HCT116 (cell line): ENCODE data around the gene KLF11. TPM values are rescaled to one million over a fixed set of nuclear protein-coding genes. Genes with fewer than 3 reads are reported as not detected.
"Not testable (repeated sequence)": the region's sequence is repeated elsewhere in the genome, so short reads cannot be mapped to it uniquely, and the experiment has no call there.

Experiments
- ATAC-seq: fragments of 200-7000 bp; cut with Tn5 transposase; 2 replicates; pipeline ENCODE4 v1.9.1; 2020; ENCODE audit warnings: mild to moderate bottlenecking, moderate library complexity
- BruUV-seq: library from RNA; stranded (reverse); fragments of 400-500 nt; replicated peaks from 2 replicates; lab custom pipeline; 2021; lab: Mats Ljungman, UMichigan
- CTCF ChIA-PET: fragments of 300-600 bp; sonication (Branson Sonifier 250); formaldehyde crosslinking; loops from one replicate; lab custom pipeline; 2021; ENCODE audit warnings: antibody characterized with exemption; lab: Charles Lee
- POLR2A ChIA-PET: fragments of 300-600, 350-600 bp; sonication (Branson Sonifier 250); formaldehyde crosslinking; loops from one replicate; lab custom pipeline; 2021; ENCODE audit warnings: antibody characterized with exemption; lab: Charles Lee
- RAD21 ChIA-PET, 2 experiments: fragments of 300-600 bp; sonication (Branson Sonifier 250); formaldehyde crosslinking; loops; one replicate each; lab custom pipeline; 2023; ENCODE audit warnings: low total read pairs in 2 of 2; ENCODE audit not compliant: uncharacterized antibody in 2 of 2, unreplicated experiment in 2 of 2, low non-redundant PET in 1 of 2; lab: Charles Lee
- DNase-seq: peaks from one replicate; pipeline ENCODE4 v3.0.0-alpha.2; 2010; ENCODE audit warnings: low read depth, low spot score
- H2AFZ ChIP-seq: fragments of 200-600 bp; shearing (Covaris generic), sonication (generic); 2 replicates; pipeline ENCODE4 v1.6.1; 2017; ENCODE audit warnings: low read depth, mixed run types, mixed read lengths, antibody characterized with exemption, low read length; ENCODE audit not compliant: poor library complexity, severe bottlenecking
- H3K27ac ChIP-seq: 2 replicates; pipeline ENCODE4 v1.5.1; 2012; ENCODE audit warnings: low read depth, low read length
- H3K27me3 ChIP-seq: fragments of 200-600 bp; sonication (generic); 2 replicates; pipeline ENCODE4 v1.6.1; 2016; ENCODE audit warnings: mixed run types, low read length, mixed read lengths; ENCODE audit not compliant: insufficient read depth
- H3K36me3 ChIP-seq, 2 experiments: fragments of 200-500 bp in 1 of 2; fragments of 200-600 bp in 1 of 2; sonication (Bioruptor generic) in 1 of 2; sonication (generic) in 1 of 2; 2 replicates each; pipeline versions ENCODE4 v1.5.1 to v1.6.1; 2014 to 2016; ENCODE audit warnings: low read length in 2 of 2, inconsistent platforms in 1 of 2, mixed read lengths in 1 of 2, mixed run types in 1 of 2; ENCODE audit not compliant: insufficient read depth in 2 of 2, control insufficient read depth in 1 of 2
- H3K4me1 ChIP-seq, 2 experiments: fragments of 200-600 bp in 1 of 2; sonication (generic) in 1 of 2; 2 replicates each; pipeline versions ENCODE4 v1.5.1 to v1.6.1; 2012 to 2017; ENCODE audit warnings: low read length in 2 of 2, inconsistent platforms in 1 of 2, mild to moderate bottlenecking in 1 of 2, mixed read lengths in 1 of 2, mixed run types in 1 of 2, moderate library complexity in 1 of 2; ENCODE audit not compliant: insufficient read depth in 2 of 2, control insufficient read depth in 1 of 2
- H3K4me2 ChIP-seq: fragments of 200-600 bp; sonication (generic); 2 replicates; pipeline ENCODE4 v1.6.1; 2017; ENCODE audit warnings: mixed run types, low read length, mixed read lengths
- H3K4me3 ChIP-seq, 2 experiments: fragments of 200-600 bp in 1 of 2; sonication (generic) in 1 of 2; replicated peaks in 1 of 2; 2 replicates each; pipeline ENCODE4 v1.5.1; 2011 to 2016; ENCODE audit warnings: low read length in 2 of 2, control low read depth in 1 of 2, low read depth in 1 of 2, mild to moderate bottlenecking in 1 of 2, mixed read lengths in 1 of 2, mixed run types in 1 of 2
- H3K79me2 ChIP-seq: fragments of 200-600 bp; sonication (generic); 2 replicates; pipeline ENCODE4 v1.6.1; 2017; ENCODE audit warnings: mild to moderate bottlenecking, mixed run types, low read length, moderate library complexity, mixed read lengths; ENCODE audit not compliant: insufficient read depth
- H3K9ac ChIP-seq: fragments of 200-600 bp; sonication (generic); 2 replicates; pipeline ENCODE4 v1.6.1; 2016; ENCODE audit warnings: low read length, mixed read lengths
- H3K9me2 ChIP-seq: fragments of 200-600 bp; sonication (generic), shearing (Covaris generic); 2 replicates; pipeline ENCODE4 v1.6.1; 2017; ENCODE audit warnings: mixed run types, mild to moderate bottlenecking, moderate library complexity; ENCODE audit not compliant: insufficient read depth
- H3K9me3 ChIP-seq, 2 experiments: fragments of 200-500 bp in 1 of 2; fragments of 200-600 bp in 1 of 2; sonication (Bioruptor generic) in 1 of 2; sonication (generic) in 1 of 2; 2 replicates each; pipeline ENCODE4 v1.6.1; 2014 to 2017; ENCODE audit warnings: low read length in 2 of 2, mixed read lengths in 2 of 2, inconsistent platforms in 1 of 2, low read depth in 1 of 2, mild to moderate bottlenecking in 1 of 2, mixed run types in 1 of 2, moderate library complexity in 1 of 2; ENCODE audit not compliant: control insufficient read depth in 1 of 2, insufficient read depth in 1 of 2
- H4K20me1 ChIP-seq: fragments of 200-600 bp; sonication (generic), shearing (Covaris generic); 2 replicates; pipeline ENCODE4 v1.6.1; 2017; ENCODE audit warnings: mixed run types, mild to moderate bottlenecking, moderate library complexity; ENCODE audit not compliant: insufficient read depth
- CTCF ChIP-seq, 3 experiments: fragments of 200-600 bp in 1 of 3; sonication (generic) in 1 of 3; IDR thresholded peaks in 2 of 3; conservative IDR thresholded peaks in 1 of 3; 2 replicates each; pipeline ENCODE4 v1.5.1; 2012 to 2017; ENCODE audit warnings: low read depth in 2 of 3, low read length in 2 of 3, antibody characterized with exemption in 1 of 3, borderline replicate concordance in 1 of 3, control low read depth in 1 of 3, mild to moderate bottlenecking in 1 of 3, mixed read lengths in 1 of 3, mixed run types in 1 of 3, moderate library complexity in 1 of 3; ENCODE audit not compliant: insufficient read depth in 1 of 3
- EZH2 ChIP-seq: fragments of 200-600 bp; sonication (generic); IDR thresholded peaks from 2 replicates; pipeline ENCODE4 v1.6.1; 2017; ENCODE audit warnings: antibody characterized with exemption, mixed run types
- EZH2phosphoT487 ChIP-seq: fragments of 200-600 bp; IDR thresholded peaks from 2 replicates; pipeline ENCODE4 v1.6.1; 2018; ENCODE audit warnings: antibody characterized with exemption, borderline replicate concordance
- JUND ChIP-seq: IDR thresholded peaks from 2 replicates; pipeline ENCODE4 v1.6.1; 2012
- POLR2A ChIP-seq: IDR thresholded peaks from 2 replicates; pipeline ENCODE4 v1.7.0; 2011; ENCODE audit warnings: borderline replicate concordance; ENCODE audit not compliant: insufficient read depth, insufficient read length; ENCODE audit errors: extremely low read depth
- POLR2AphosphoS5 ChIP-seq: IDR thresholded peaks from 2 replicates; pipeline ENCODE4 v1.6.1; 2011; ENCODE audit warnings: mild to moderate bottlenecking, low read depth, low read length, moderate library complexity
- RAD21 ChIP-seq: IDR thresholded peaks from 2 replicates; pipeline ENCODE4 v1.6.1; 2012; ENCODE audit warnings: low read depth, mild to moderate bottlenecking
- REST ChIP-seq: IDR thresholded peaks from 2 replicates; pipeline ENCODE4 v1.6.1; 2012; ENCODE audit warnings: low read depth
- SP1 ChIP-seq: IDR thresholded peaks from 2 replicates; pipeline ENCODE4 v1.6.1; 2012; ENCODE audit warnings: low read depth
- SRF ChIP-seq: IDR thresholded peaks from 2 replicates; pipeline ENCODE4 v1.6.1; 2012; ENCODE audit warnings: low read depth
- YY1 ChIP-seq: IDR thresholded peaks from 2 replicates; pipeline ENCODE4 v1.6.1; 2011; ENCODE audit warnings: low read length, low read depth, moderate library complexity, mild to moderate bottlenecking; ENCODE audit not compliant: insufficient replicate concordance; ENCODE audit errors: extremely low read depth
- intact Hi-C: fragments of 100-400 bp; cut with micrococcal nuclease; formaldehyde crosslinking; loops from 2 replicates; pipeline ENCODE4 v1.10.0; 2022
- total RNA-seq: library from RNA; stranded (reverse); gene quantifications from one replicate; pipeline ENCODE4 v1.2.1, GENCODE V29; 2021; ENCODE audit not compliant: unreplicated experiment
- TF ChIP-seq, protein P1 (sequence below): IDR thresholded peaks from 2 replicates; pipeline ENCODE4 v1.6.1; 2012

Gene KLF11
- total RNA-seq, 1 experiment from 2014 or later = 9.0 TPM

- TF ChIP-seq YY1 (no peak), SP1 (no peak), CTCF (IDR thresholded peaks at IDR 0.05 in 2 of 3, conservative IDR thresholded peaks at IDR 0.05 in 1 of 3; ENCODE audit: borderline replicate concordance in 1 of 3, insufficient read depth in 1 of 3, low read depth in 2 of 3, low read length in 2 of 3) (no peak), RAD21 (no peak), SRF (no peak), EZH2phosphoT487 (no peak), REST (no peak), POLR2AphosphoS5 (no peak), EZH2 (no peak), JUND (no peak), POLR2A (no peak)
- TF ChIP-seq, protein P1, sequence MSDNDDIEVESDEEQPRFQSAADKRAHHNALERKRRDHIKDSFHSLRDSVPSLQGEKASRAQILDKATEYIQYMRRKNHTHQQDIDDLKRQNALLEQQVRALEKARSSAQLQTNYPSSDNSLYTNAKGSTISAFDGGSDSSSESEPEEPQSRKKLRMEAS = no peak
- ATAC-seq = peak; percentile 60
- H3K4me3 ChIP-seq = peak overlapping the region; percentile 12 to 18; a peak in 3 of 4 replicates
- H3K9me2 ChIP-seq = no peaks in the 10 kb centered on the region
- BruUV-seq = no TSS peak
- ChIA-PET POLR2A (no interaction called here), RAD21 (no interaction called here), CTCF (no interaction called here)
- H3K4me2 ChIP-seq = peak overlapping the region; percentile 52; the same call in 1 of the 2 replicates
- H3K9me3 ChIP-seq = peaks cover 0 to 6% of the 10 kb centered on the region in 2 experiments; a peak in 1 of 4 replicates
- 0 out of 2 replicates have a peak overlapping the region, but pooled peaks have one; percentile 14 for H3K9ac ChIP-seq
- H3K36me3 ChIP-seq = no peaks in the 10 kb centered on the region
- peaks cover 7 to 29% of the 10 kb centered on the region in 2 experiments for H3K4me1 ChIP-seq
- intact Hi-C loops = no loop called here
- no peak overlapping the region for H2AFZ ChIP-seq
- H3K27ac ChIP-seq = peak overlapping the region; percentile 70; the same call in 1 of the 2 replicates
- H4K20me1 ChIP-seq = no peaks in the 10 kb centered on the region
- H3K79me2 ChIP-seq = no peaks in the 10 kb centered on the region
- no peaks in the 10 kb centered on the region for H3K27me3 ChIP-seq
- DNase-seq = peak; percentile 72
Measured at GRCh38 chr2:10012963-10013461, 30.3 kb upstream of the KLF11 start.

DNA sequence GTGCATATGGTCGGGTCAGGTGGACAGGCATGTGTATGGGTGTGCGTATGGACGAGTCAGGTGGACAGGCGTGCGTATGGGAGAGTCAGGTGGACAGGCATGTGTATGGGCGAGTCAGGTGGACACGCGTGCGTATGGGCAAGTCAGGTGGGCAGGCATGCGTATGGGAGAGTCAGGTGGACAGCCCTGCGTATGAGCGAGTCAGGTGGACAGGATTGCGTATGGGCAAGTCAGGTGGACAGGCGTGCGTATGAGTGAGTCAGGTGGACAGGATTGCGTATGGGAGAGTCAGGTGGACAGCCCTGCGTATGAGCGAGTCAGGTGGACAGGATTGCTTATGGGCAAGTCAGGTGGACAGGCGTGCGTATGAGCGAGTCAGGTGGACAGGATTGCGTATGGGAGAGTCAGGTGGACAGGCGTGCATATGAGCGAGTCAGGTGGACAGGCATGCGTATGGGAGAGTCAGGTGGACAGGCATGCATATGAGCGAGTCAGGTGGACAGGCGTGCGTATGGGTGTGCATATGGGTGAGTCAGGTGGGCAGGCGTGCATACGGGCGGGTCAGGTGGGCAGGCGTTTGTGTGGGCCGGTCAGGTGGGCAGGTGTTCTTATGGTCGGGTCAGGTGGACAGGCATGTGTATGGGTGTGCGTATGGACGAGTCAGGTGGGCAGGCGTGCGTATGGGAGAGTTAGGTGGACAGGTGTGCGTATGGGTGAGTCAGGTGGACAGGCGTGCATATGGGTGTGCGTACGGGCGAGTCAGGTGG, 29.5 kb upstream of the KLF11 start:
- intact Hi-C loops = not testable (repeated sequence)

More for the DNA sequence above, 29.5 kb upstream of the KLF11 start:
- CTCF ChIA-PET, H3K9me2 ChIP-seq, H3K9ac ChIP-seq, H3K4me3 ChIP-seq, H3K4me2 ChIP-seq, BruUV-seq, POLR2A ChIA-PET, DNase-seq, RAD21 ChIA-PET, H3K27me3 ChIP-seq, H3K27ac ChIP-seq, H2AFZ ChIP-seq, H3K79me2 ChIP-seq, ATAC-seq, H4K20me1 ChIP-seq, H3K9me3 ChIP-seq, H3K36me3 ChIP-seq: not testable (repeated sequence)
- peaks cover 7 to 29% of the 10 kb centered on the region in 2 experiments for H3K4me1 ChIP-seq
